ENCODE measurements around the gene CCL8. TPM values are rescaled to one million over a fixed set of nuclear protein-coding genes. Genes with fewer than 3 reads are reported as not detected.
A peak's percentile ranks its signal among the peaks of the same experiment; 100 is the strongest.

CCL8 gene
- total RNA-seq, 1 donor from 2014 or later = not detected

GRCh38 chr17:34356194-34356593 is 37.0 kb downstream of the CCL8 start, which contains the start of gene CCL13:
TSS of gene CCL13 (plus strand) at chr17:34356480. CDS start at chr17:34356527, 47 bp downstream.
- peaks cover 3% of the 10 kb centered on the region for H3K4me1 Mint-ChIP-seq (ENCODE audit: unreplicated experiment)
- H3K9me3 Mint-ChIP-seq (ENCODE audit: unreplicated experiment) = peaks cover 5% of the 10 kb centered on the region
- peaks cover 19% of the 10 kb centered on the region for H3K27me3 Mint-ChIP-seq (ENCODE audit: unreplicated experiment)
- no peak within 1 kb of the TSS for H3K4me3 Mint-ChIP-seq (ENCODE audit: unreplicated experiment)
- no peaks in the 10 kb centered on the region for H3K36me3 Mint-ChIP-seq (ENCODE audit: unreplicated experiment)
- no peak within 1 kb of the TSS for H3K27ac Mint-ChIP-seq (ENCODE audit: unreplicated experiment)
- no peak for TF ChIP-seq CTCF (IDR thresholded peaks at IDR 0.05)
- no peak for DNase-seq (ENCODE audit: extremely low spot score, unreplicated experiment)

DNA sequence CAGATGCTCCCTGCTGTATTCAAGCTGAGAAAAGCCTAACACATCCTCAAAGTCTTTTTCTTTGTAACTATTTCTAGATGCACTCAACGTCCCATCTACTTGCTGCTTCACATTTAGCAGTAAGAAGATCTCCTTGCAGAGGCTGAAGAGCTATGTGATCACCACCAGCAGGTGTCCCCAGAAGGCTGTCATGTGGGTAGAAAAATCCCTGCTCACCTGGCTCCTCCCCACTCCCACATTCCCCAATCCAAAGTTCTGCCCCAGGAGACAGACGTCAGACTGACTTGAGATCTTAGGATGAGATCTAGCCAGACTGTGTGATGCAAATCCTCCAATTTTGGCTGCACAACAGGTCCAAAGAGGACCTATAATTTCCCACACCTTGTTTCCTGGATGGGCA is 38.2 kb downstream of the CCL8 start:
- Mint-ChIP-seq H3K4me3 (ENCODE audit: unreplicated experiment) (no peak overlapping the region), H3K27ac (ENCODE audit: unreplicated experiment) (no peak overlapping the region), H3K9me3 (ENCODE audit: unreplicated experiment) (peaks cover 5% of the 10 kb centered on the region), H3K27me3 (ENCODE audit: unreplicated experiment) (peaks cover 11% of the 10 kb centered on the region), H3K36me3 (ENCODE audit: unreplicated experiment) (no peaks in the 10 kb centered on the region), H3K4me1 (ENCODE audit: unreplicated experiment) (peaks cover 3% of the 10 kb centered on the region)
- TF ChIP-seq CTCF (IDR thresholded peaks at IDR 0.05) = no peak
- DNase-seq (ENCODE audit: extremely low spot score, unreplicated experiment) = no peak

GRCh38 chr17:34358631-34359030 is 39.4 kb downstream of the CCL8 start:
- H3K9me3 Mint-ChIP-seq (ENCODE audit: unreplicated experiment) = peaks cover 4% of the 10 kb centered on the region
- no peak overlapping the region for H3K4me3 Mint-ChIP-seq (ENCODE audit: unreplicated experiment)
- H3K27ac Mint-ChIP-seq (ENCODE audit: unreplicated experiment) = no peak overlapping the region
- DNase-seq (ENCODE audit: extremely low spot score, unreplicated experiment) = no peak
- no peak for TF ChIP-seq CTCF (IDR thresholded peaks at IDR 0.05)
- peaks cover 3% of the 10 kb centered on the region for H3K4me1 Mint-ChIP-seq (ENCODE audit: unreplicated experiment)
- H3K27me3 Mint-ChIP-seq (ENCODE audit: unreplicated experiment) = peaks cover 6% of the 10 kb centered on the region
- H3K36me3 Mint-ChIP-seq (ENCODE audit: unreplicated experiment) = no peaks in the 10 kb centered on the region

DNA sequence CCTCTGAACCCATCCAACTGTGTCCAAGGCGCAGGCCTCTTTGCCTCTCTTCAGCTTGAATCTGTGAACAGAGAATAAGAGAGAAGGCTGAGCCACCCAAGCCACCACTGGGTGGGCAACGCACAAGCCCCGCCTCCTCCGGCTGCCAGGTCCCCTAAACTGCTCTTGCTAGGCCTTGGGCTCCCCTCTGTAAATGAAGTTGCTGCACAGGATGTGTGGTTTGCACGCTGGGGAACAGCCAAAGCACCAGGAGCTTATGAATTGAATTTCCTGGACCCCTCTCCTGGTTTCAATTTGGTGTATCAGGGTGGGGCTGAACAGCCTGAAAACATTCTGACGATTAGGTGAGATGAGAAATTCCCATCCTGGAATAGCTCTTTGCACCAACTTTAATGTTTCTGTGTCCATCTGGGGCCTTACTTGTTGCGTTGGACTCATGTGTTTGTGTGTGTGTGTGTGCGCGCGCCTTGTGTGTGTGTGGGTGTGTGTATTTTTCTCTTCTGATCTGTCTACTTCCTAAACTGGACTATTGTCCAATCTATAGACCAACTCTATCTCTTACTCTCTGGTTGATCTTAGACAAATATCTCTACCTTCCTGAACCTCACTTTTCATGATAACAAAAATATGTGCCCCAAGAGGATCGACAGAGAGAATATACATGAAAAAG is 41.5 kb downstream of the CCL8 start:
- Mint-ChIP-seq H3K36me3 (ENCODE audit: unreplicated experiment) (no peaks in the 10 kb centered on the region), H3K4me1 (ENCODE audit: unreplicated experiment) (no peaks in the 10 kb centered on the region), H3K27ac (ENCODE audit: unreplicated experiment) (no peak overlapping the region), H3K4me3 (ENCODE audit: unreplicated experiment) (no peak overlapping the region), H3K27me3 (ENCODE audit: unreplicated experiment) (peaks cover 15% of the 10 kb centered on the region), H3K9me3 (ENCODE audit: unreplicated experiment) (no peaks in the 10 kb centered on the region)
- no peak for DNase-seq (ENCODE audit: extremely low spot score, unreplicated experiment)
- no peak for TF ChIP-seq CTCF (IDR thresholded peaks at IDR 0.05)

DNA sequence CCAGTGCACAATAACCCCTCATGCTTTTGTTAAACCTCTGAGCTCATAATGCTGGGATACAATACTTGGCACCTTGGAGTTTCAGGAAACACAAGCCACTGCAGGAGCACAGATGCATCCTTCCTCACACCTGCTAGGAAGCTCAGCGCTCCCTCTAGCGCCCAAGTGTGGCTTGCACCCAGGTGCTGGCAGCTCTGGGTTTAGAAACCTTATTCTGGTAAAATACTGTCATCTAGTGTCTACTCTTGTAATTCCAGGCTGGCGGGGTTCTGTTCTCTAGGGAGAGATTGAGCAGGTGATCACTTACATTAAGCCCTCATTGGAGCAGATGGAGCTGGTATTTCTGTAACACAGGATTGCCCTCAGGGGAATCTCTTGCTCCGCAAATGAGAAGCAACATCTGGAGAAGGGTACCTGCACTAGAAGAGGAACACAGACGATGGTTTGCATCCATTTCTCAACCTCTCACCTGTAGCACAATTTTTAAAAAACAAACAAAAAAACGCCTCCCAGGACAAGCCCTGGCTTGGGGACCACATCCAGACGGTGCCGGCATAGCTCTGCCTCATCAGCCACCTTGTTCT is 42.3 kb downstream of the CCL8 start:
- Mint-ChIP-seq H3K4me3 (ENCODE audit: unreplicated experiment) (no peak overlapping the region), H3K36me3 (ENCODE audit: unreplicated experiment) (no peaks in the 10 kb centered on the region), H3K4me1 (ENCODE audit: unreplicated experiment) (no peaks in the 10 kb centered on the region), H3K27me3 (ENCODE audit: unreplicated experiment) (peaks cover 18% of the 10 kb centered on the region), H3K9me3 (ENCODE audit: unreplicated experiment) (no peaks in the 10 kb centered on the region), H3K27ac (ENCODE audit: unreplicated experiment) (no peak overlapping the region)
- DNase-seq (ENCODE audit: extremely low spot score, unreplicated experiment) = peak; percentile 95
- TF ChIP-seq CTCF (IDR thresholded peaks at IDR 0.05) = peak; percentile 100
